Endothelial cell of umbilical vein (primary cell): Measurements from ENCODE around the gene CUL5. TPM values are rescaled to one million over a fixed set of nuclear protein-coding genes. Genes with fewer than 3 reads are reported as not detected.

Experiments used
- BruUV-seq: library from RNA; stranded (reverse); fragments of 400-500 nt; replicated peaks from 2 replicates; lab custom pipeline; 2021; lab: Mats Ljungman, UMichigan
- CTCF ChIA-PET: fragments of 300-600, 350-600 bp; sonication (Branson Sonifier 250); formaldehyde crosslinking; loops from one replicate; lab custom pipeline; 2021; ENCODE audit warnings: antibody characterized with exemption, inconsistent platforms; lab: Charles Lee
- POLR2A ChIA-PET: fragments of 300-600, 350-600 bp; sonication (Branson Sonifier 250); formaldehyde crosslinking; loops from one replicate; lab custom pipeline; 2021; ENCODE audit warnings: antibody characterized with exemption, inconsistent platforms; lab: Charles Lee
- DNase-seq: peaks from one replicate; pipeline ENCODE4 v3.0.0-alpha.2; 2011; ENCODE audit warnings: low read depth, low spot score
- FAIRE-seq: peaks from 2 replicates; lab custom pipeline; 2011; peaks lifted over from hg19 to GRCh38; lab: Jason Lieb, UNC
- H2AFZ ChIP-seq: 2 replicates; pipeline ENCODE4 v1.6.0; 2012; ENCODE audit warnings: low read depth, low read length, control low read depth, inconsistent platforms
- H3K27ac ChIP-seq: 2 replicates; pipeline ENCODE4 v1.5.1; 2011; ENCODE audit warnings: low read depth, mild to moderate bottlenecking, control low read depth, low read length, moderate library complexity; ENCODE audit not compliant: insufficient read depth
- H3K27me3 ChIP-seq, 2 experiments: 2 replicates each; pipeline versions ENCODE4 v1.6.0 to v1.6.1; 2011; ENCODE audit warnings: low read length in 2 of 2, mixed read lengths in 1 of 2; ENCODE audit not compliant: control insufficient read depth in 2 of 2, insufficient read depth in 2 of 2
- H3K36me3 ChIP-seq, 2 experiments: 2 replicates in 1 of 2; 3 replicates in 1 of 2; pipeline ENCODE4 v1.5.1; 2011; ENCODE audit warnings: low read length in 2 of 2, mild to moderate bottlenecking in 1 of 2, moderate library complexity in 1 of 2; ENCODE audit not compliant: control insufficient read depth in 2 of 2, insufficient read depth in 2 of 2; ENCODE audit errors: extremely low read depth in 1 of 2
- H3K4me1 ChIP-seq: 3 replicates; pipeline ENCODE4 v1.5.1; 2011; ENCODE audit warnings: mild to moderate bottlenecking, low read length; ENCODE audit not compliant: control insufficient read depth, insufficient read depth; ENCODE audit errors: extremely low read depth
- H3K4me2 ChIP-seq: 2 replicates; pipeline ENCODE4 v1.6.1; 2011; ENCODE audit warnings: low read length, control low read depth, mixed read lengths; ENCODE audit not compliant: insufficient read depth
- H3K4me3 ChIP-seq, 3 experiments: fragments of 200-600 bp in 1 of 3; sonication (generic), shearing (Covaris generic) in 1 of 3; replicated peaks in 1 of 3; 2 replicates each; pipeline ENCODE4 v1.5.1; 2011 to 2016; ENCODE audit warnings: control low read depth in 3 of 3, low read length in 3 of 3, mild to moderate bottlenecking in 2 of 3, inconsistent platforms in 1 of 3, low read depth in 1 of 3, moderate library complexity in 1 of 3; ENCODE audit not compliant: insufficient read depth in 1 of 3
- H3K79me2 ChIP-seq: 2 replicates; pipeline ENCODE4 v1.6.0; 2012; ENCODE audit warnings: low read length, inconsistent platforms; ENCODE audit not compliant: control insufficient read depth, insufficient read depth
- H3K9ac ChIP-seq: replicated peaks from 2 replicates; pipeline ENCODE3; 2011; ENCODE audit warnings: low read length, control low read depth; ENCODE audit not compliant: insufficient read depth; ENCODE audit errors: extremely low read depth
- H3K9me1 ChIP-seq: replicated peaks from 3 replicates; pipeline ENCODE4 v1.6.0; 2011; ENCODE audit warnings: mild to moderate bottlenecking, low read length; ENCODE audit not compliant: control insufficient read depth, insufficient read depth; ENCODE audit errors: extremely low read depth
- H3K9me3 ChIP-seq: replicated peaks from 2 replicates; pipeline ENCODE4 v1.5.1; 2012; ENCODE audit warnings: low read length, inconsistent platforms; ENCODE audit not compliant: control insufficient read depth, insufficient read depth
- H4K20me1 ChIP-seq: replicated peaks from 2 replicates; pipeline ENCODE3; 2011; ENCODE audit warnings: mild to moderate bottlenecking, low read length; ENCODE audit not compliant: control insufficient read depth, insufficient read depth; ENCODE audit errors: extremely low read depth
- EZH2 ChIP-seq: IDR thresholded peaks from 2 replicates; pipeline ENCODE4 v1.6.1; 2012; ENCODE audit warnings: borderline replicate concordance, low read depth, mild to moderate bottlenecking, moderate library complexity, low read length, inconsistent platforms; ENCODE audit not compliant: severe bottlenecking
- FOS ChIP-seq: IDR thresholded peaks from 2 replicates; pipeline ENCODE4 v1.6.1; 2011; ENCODE audit warnings: mild to moderate bottlenecking, low read length, moderate library complexity, borderline replicate concordance; ENCODE audit not compliant: insufficient read depth
- GATA2 ChIP-seq: IDR thresholded peaks from 2 replicates; pipeline ENCODE4 v1.7.0; 2011; ENCODE audit warnings: low read depth, mild to moderate bottlenecking, moderate library complexity, mixed read lengths, low read length; ENCODE audit not compliant: insufficient read length, insufficient read depth
- JUN ChIP-seq: IDR thresholded peaks from 2 replicates; pipeline ENCODE4 v1.6.1; 2011; ENCODE audit warnings: borderline replicate concordance, low read depth; ENCODE audit not compliant: insufficient read length, insufficient read depth
- MYC ChIP-seq: IDR thresholded peaks from one replicate; pipeline ENCODE4 v1.6.1; 2011; ENCODE audit warnings: mild to moderate bottlenecking, low read depth, low read length
- POLR2A ChIP-seq: IDR thresholded peaks from 2 replicates; pipeline ENCODE4 v1.6.1; 2012; ENCODE audit warnings: low read depth, mild to moderate bottlenecking, control low read depth, low read length
- POLR2AphosphoS5 ChIP-seq: IDR thresholded peaks from 2 replicates; pipeline ENCODE4 v1.6.1; 2012; ENCODE audit warnings: low read depth, mild to moderate bottlenecking, control low read depth, low read length, moderate library complexity; ENCODE audit not compliant: insufficient read depth
- dilution Hi-C: fragments of 300-500 bp; cut with MboI; formaldehyde crosslinking; loops from one replicate; pipeline ENCODE4 v1.15.0; 2019; ENCODE audit warnings: low sequenced_read_pairs; ENCODE audit not compliant: extremely low pct_ligation_motif_present
- intact Hi-C: fragments of 100-400 bp; cut with micrococcal nuclease; formaldehyde crosslinking; loops from one replicate; pipeline ENCODE4 v1.10.0; 2022
- polyA plus RNA-seq, 4 experiments: library from polyadenylated mRNA; depleted of rRNA in 3 of 4; stranded (reverse) in 3 of 4; unstranded in 1 of 4; fragments of >200 nt; gene quantifications; 2 replicates each; pipeline versions ENCODE4 v1.2.1 to v1.2.3, GENCODE V29; 2011 to 2012; ENCODE audit warnings: missing spikeins in 1 of 4
- total RNA-seq: library from RNA; stranded (reverse); gene quantifications from 2 replicates; pipeline ENCODE4 v1.2.3, GENCODE V29; 2021
- TF ChIP-seq, protein P1 (sequence below), 2 donors: IDR thresholded peaks; 1 replicate in 1 of 2; 2 replicates in 1 of 2; pipeline ENCODE4 v1.5.1; 2011; ENCODE audit warnings: low read length in 2 of 2, mild to moderate bottlenecking in 2 of 2, moderate library complexity in 2 of 2, control low read depth in 1 of 2, inconsistent platforms in 1 of 2, low read depth in 1 of 2; ENCODE audit not compliant: insufficient read depth in 1 of 2; ENCODE audit errors: extremely low read depth in 1 of 2
- TF ChIP-seq, protein P2 (sequence below): IDR thresholded peaks from 2 replicates; pipeline ENCODE4 v1.6.1; 2011; ENCODE audit not compliant: insufficient read depth, insufficient read length

The CUL5 gene
- total and polyA plus RNA-seq, 2 donors (not counting 3 experiments of a cell fraction or from before 2014, with no cell fraction given) = 9.9 to 36.6 TPM

DNA sequence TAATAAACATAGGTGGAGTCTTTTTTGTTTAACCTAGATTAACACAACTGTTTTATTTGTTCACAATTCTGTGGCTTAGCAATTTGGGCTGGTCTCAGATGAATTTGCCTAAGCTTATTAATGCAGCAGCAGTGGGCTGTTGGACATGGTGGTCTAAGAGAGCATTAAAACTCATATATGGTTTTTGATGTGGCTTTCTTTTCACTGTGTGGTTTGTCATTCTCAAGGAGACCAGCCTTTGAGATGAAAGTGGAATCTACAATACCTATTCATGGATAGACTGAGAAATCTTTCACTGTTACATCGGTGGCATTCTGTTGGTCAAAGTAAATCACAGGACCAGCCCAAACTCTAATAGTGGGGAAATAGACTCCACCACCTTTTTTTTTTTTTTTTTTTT is 39.6 kb downstream of the CUL5 start:
- peaks cover 2% of the 10 kb centered on the region for H4K20me1 ChIP-seq
- DNase-seq = no peak
- H3K27ac ChIP-seq = no peak overlapping the region
- no peak overlapping the region for H3K4me3 ChIP-seq
- H3K4me1 ChIP-seq = no peaks in the 10 kb centered on the region
- CTCF ChIA-PET = no interaction called here
- peaks cover 0 to 4% of the 10 kb centered on the region in 2 experiments for H3K36me3 ChIP-seq
- H3K27me3 ChIP-seq = no peaks in the 10 kb centered on the region
- H3K4me2 ChIP-seq = no peak overlapping the region
- H3K9ac ChIP-seq = no peak overlapping the region
- TF ChIP-seq, protein P1, sequence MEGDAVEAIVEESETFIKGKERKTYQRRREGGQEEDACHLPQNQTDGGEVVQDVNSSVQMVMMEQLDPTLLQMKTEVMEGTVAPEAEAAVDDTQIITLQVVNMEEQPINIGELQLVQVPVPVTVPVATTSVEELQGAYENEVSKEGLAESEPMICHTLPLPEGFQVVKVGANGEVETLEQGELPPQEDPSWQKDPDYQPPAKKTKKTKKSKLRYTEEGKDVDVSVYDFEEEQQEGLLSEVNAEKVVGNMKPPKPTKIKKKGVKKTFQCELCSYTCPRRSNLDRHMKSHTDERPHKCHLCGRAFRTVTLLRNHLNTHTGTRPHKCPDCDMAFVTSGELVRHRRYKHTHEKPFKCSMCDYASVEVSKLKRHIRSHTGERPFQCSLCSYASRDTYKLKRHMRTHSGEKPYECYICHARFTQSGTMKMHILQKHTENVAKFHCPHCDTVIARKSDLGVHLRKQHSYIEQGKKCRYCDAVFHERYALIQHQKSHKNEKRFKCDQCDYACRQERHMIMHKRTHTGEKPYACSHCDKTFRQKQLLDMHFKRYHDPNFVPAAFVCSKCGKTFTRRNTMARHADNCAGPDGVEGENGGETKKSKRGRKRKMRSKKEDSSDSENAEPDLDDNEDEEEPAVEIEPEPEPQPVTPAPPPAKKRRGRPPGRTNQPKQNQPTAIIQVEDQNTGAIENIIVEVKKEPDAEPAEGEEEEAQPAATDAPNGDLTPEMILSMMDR (IDR thresholded peaks at IDR 0.05; ENCODE audit: extremely low read depth in 1 of 2, insufficient read depth in 1 of 2, low read depth in 1 of 2, low read length in 2 of 2) = no peak
- no peak for TF ChIP-seq EZH2
- H3K9me1 ChIP-seq = no peaks in the 10 kb centered on the region
- H3K79me2 ChIP-seq = peaks cover 10% of the 10 kb centered on the region
- FAIRE-seq = no peak
- POLR2A ChIA-PET = no interaction called here
- BruUV-seq = no TSS peak
- no peaks in the 10 kb centered on the region for H3K9me3 ChIP-seq
- intact Hi-C loops (no loop called here), dilution Hi-C loops (no loop called here)
- H2AFZ ChIP-seq = no peak overlapping the region

DNA sequence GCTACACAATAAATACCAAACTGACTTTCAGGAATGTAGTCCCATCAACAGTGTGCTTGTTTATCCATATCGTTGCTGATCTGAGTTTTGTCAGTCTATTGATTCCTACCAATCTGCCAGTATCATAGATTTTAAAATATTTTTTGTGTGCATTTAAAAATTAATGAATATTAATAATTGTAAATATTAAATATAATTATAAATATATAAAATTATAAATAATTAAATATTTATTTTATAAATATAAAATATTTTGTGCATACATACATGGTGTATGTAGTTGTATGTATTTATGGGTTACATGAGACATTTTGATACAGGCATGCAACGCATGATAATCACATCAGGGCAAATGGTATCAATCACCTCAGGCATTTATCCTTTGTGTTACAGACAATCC is 53.6 kb downstream of the CUL5 start:
- no peaks in the 10 kb centered on the region for H3K27me3 ChIP-seq
- ChIA-PET CTCF (no interaction called here), POLR2A (no interaction called here)
- dilution Hi-C loops (no loop called here), intact Hi-C loops (no loop called here)
- DNase-seq (no peak), FAIRE-seq (no peak)
- no peaks in the 10 kb centered on the region for H3K9me1 ChIP-seq
- H3K27ac ChIP-seq = no peak overlapping the region
- H3K4me2 ChIP-seq = no peak overlapping the region
- TF ChIP-seq MYC (no peak), GATA2 (no peak), POLR2A (no peak), FOS (no peak), POLR2AphosphoS5 (no peak), JUN (no peak), EZH2 (no peak)
- TF ChIP-seq, protein P2, sequence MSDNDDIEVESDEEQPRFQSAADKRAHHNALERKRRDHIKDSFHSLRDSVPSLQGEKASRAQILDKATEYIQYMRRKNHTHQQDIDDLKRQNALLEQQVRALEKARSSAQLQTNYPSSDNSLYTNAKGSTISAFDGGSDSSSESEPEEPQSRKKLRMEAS = no peak
- TF ChIP-seq, protein P1 (IDR thresholded peaks at IDR 0.05; ENCODE audit: extremely low read depth in 1 of 2, insufficient read depth in 1 of 2, low read depth in 1 of 2, low read length in 2 of 2) = no peak
- peaks cover 3 to 4% of the 10 kb centered on the region in 2 experiments for H3K36me3 ChIP-seq
- no peak overlapping the region for H3K4me3 ChIP-seq
- no peaks in the 10 kb centered on the region for H3K9me3 ChIP-seq
- no peak overlapping the region for H3K9ac ChIP-seq
- no peak overlapping the region for H2AFZ ChIP-seq
- no peaks in the 10 kb centered on the region for H4K20me1 ChIP-seq
- no peaks in the 10 kb centered on the region for H3K4me1 ChIP-seq
- peaks cover 2% of the 10 kb centered on the region for H3K79me2 ChIP-seq
- no TSS peak for BruUV-seq
